COLO829 (cell line): ENCODE data around the gene NCOA3.
"Not testable (repeated sequence)": the region's sequence is repeated elsewhere in the genome, so short reads cannot be mapped to it uniquely, and the experiment has no call there.

Source experiments
- DNase-seq: peaks from one replicate; pipeline ENCODE4 v3.0.0; 2012; ENCODE audit warnings: low spot score

The NCOA3 gene

GRCh38 chr20:47566269-47566668 lies 64.6 kb downstream of the NCOA3 start:
- no peak for DNase-seq

- DNase-seq = peak; percentile 35
Observed at GRCh38 chr20:47568019-47568418, 66.3 kb downstream of the NCOA3 start.

- DNase-seq = no peak
Observed at GRCh38 chr20:47568837-47569410, 67.2 kb downstream of the NCOA3 start.

- no peak for DNase-seq
Observed at GRCh38 chr20:47571426-47571825, 69.7 kb downstream of the NCOA3 start.

- no peak for DNase-seq
Observed at GRCh38 chr20:47572105-47572729, 70.5 kb downstream of the NCOA3 start.

- no peak for DNase-seq
Observed at GRCh38 chr20:47573559-47573958, 71.9 kb downstream of the NCOA3 start.

- peak; percentile 44 for DNase-seq
Observed at GRCh38 chr20:47574616-47575364, 73.1 kb downstream of the NCOA3 start.

- peak; percentile 87 for DNase-seq
Observed at GRCh38 chr20:47576516-47577033, 74.9 kb downstream of the NCOA3 start.

- no peak for DNase-seq
Observed at GRCh38 chr20:47577314-47577713, 75.6 kb downstream of the NCOA3 start.

- DNase-seq = no peak
Observed at GRCh38 chr20:47578543-47578942, 76.9 kb downstream of the NCOA3 start.

- not testable (repeated sequence) for DNase-seq
Observed at GRCh38 chr20:47580686-47581085, 79.0 kb downstream of the NCOA3 start.

GRCh38 chr20:47581090-47581489 lies 79.4 kb downstream of the NCOA3 start:
- DNase-seq = no peak

- no peak for DNase-seq
Observed at GRCh38 chr20:47583551-47583950, 81.9 kb downstream of the NCOA3 start.

- no peak for DNase-seq
Observed at GRCh38 chr20:47585087-47585747, 83.5 kb downstream of the NCOA3 start.

- no peak for DNase-seq
Observed at GRCh38 chr20:47586649-47587294, 85.1 kb downstream of the NCOA3 start.

- DNase-seq = no peak
Observed at GRCh38 chr20:47588158-47588557, 86.5 kb downstream of the NCOA3 start.

GRCh38 chr20:47591231-47591630 lies 89.5 kb downstream of the NCOA3 start:
- DNase-seq = no peak

- no peak for DNase-seq
Observed at GRCh38 chr20:47594157-47594556, 92.5 kb downstream of the NCOA3 start.

GRCh38 chr20:47595138-47595537 lies 93.5 kb downstream of the NCOA3 start:
- DNase-seq = not testable (repeated sequence)

GRCh38 chr20:47596003-47596571 lies 94.4 kb downstream of the NCOA3 start:
- DNase-seq = no peak

- DNase-seq = no peak
Observed at GRCh38 chr20:47597090-47597489, 95.4 kb downstream of the NCOA3 start.
